Measurements from ENCODE around the gene EMILIN2. TPM values are rescaled to one million over a fixed set of nuclear protein-coding genes. Genes with fewer than 3 reads are reported as not detected.

Gene EMILIN2
- total and polyA plus RNA-seq, 2 donors (not counting 1 experiment from before 2014, with no cell fraction given): 2.5 to 48.2 TPM

Other genes starting within 250 kb of the EMILIN2 start
- 380 and 443 TPM in 2 replicates for gene SMCHD1, start 191.3 kb upstream of the EMILIN2 start, total RNA-seq
- 54.2 and 80.2 TPM in 2 replicates for gene SMCHD1, start 191.3 kb upstream of the EMILIN2 start, polyA plus RNA-seq
- 31.0 and 32.9 TPM in 2 replicates for gene LPIN2, start 166.1 kb downstream of the EMILIN2 start, total RNA-seq
- gene LPIN2, start 166.1 kb downstream of the EMILIN2 start, polyA plus RNA-seq: 8.0 and 11.4 TPM in 2 replicates